ENCODE data around the gene CHRNB1.

Gene CHRNB1

GRCh38 chr17:7408252-7408727, 36.6 kb upstream of the CHRNB1 start:
- no peak for DNase-seq (ENCODE audit: low spot score in 2 of 2)
- ATAC-seq (replicated peaks; ENCODE audit: extremely low read depth, poor library complexity, severe bottlenecking): no peak
- H3K27ac Mint-ChIP-seq (ENCODE audit: low read depth): no peak overlapping the region
- H3K4me3 Mint-ChIP-seq: peak overlapping the region; percentile 14
- no peaks in the 10 kb centered on the region for H3K9me3 Mint-ChIP-seq
- H3K4me1 Mint-ChIP-seq: peaks cover 8% of the 10 kb centered on the region
- peaks cover 7% of the 10 kb centered on the region for H3K36me3 Mint-ChIP-seq (ENCODE audit: insufficient read depth)
- no peaks in the 10 kb centered on the region for H3K27me3 Mint-ChIP-seq

DNA sequence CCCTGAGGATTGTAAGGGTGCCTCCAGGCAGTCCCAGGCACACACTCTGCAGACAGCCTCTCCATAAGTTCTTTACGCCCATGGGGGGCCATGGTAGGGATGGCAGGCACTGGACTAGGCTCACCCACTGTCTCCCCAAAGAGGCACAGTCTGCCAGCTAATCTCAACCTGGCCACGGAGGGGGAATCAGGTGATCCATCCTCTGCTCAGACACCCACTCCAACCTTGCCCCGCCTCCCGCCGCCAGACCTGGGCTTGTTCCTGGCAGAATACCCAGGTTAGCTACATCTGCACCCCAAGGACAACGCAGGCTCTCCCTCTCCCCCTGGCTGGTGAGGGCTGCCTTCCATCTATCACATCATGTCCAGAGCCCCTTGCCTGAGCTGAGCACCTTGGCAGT, 36.0 kb upstream of the CHRNB1 start:
- Mint-ChIP-seq H3K27ac (ENCODE audit: low read depth) (no peak overlapping the region), H3K4me1 (peaks cover 7% of the 10 kb centered on the region), H3K4me3 (peak overlapping the region; percentile 14), H3K27me3 (no peaks in the 10 kb centered on the region), H3K36me3 (ENCODE audit: insufficient read depth) (peaks cover 7% of the 10 kb centered on the region), H3K9me3 (no peaks in the 10 kb centered on the region)
- DNase-seq (ENCODE audit: low spot score in 2 of 2) (no peak), ATAC-seq (replicated peaks; ENCODE audit: extremely low read depth, poor library complexity, severe bottlenecking) (no peak)

DNA sequence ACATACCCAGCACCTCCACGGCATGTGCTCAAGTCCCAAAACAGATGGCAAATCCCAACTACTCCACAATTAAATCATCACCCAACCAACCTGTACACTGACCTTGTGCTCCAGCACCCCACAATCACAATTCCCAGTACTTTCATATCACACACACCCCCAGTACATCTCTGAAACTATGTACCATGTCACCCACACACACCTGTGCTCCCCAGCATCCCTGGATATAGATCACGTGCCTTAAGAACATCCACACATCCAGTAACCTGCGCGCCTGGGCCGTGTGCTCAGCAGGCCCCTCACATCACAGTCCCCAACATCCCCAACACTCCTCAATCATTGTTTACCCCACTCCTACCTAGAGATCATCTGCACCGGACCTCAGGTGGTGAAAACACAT, 35.1 kb upstream of the CHRNB1 start:
- Mint-ChIP-seq H3K27me3 (no peaks in the 10 kb centered on the region), H3K4me1 (no peaks in the 10 kb centered on the region), H3K36me3 (ENCODE audit: insufficient read depth) (peaks cover 3% of the 10 kb centered on the region), H3K9me3 (no peaks in the 10 kb centered on the region), H3K4me3 (no peak overlapping the region), H3K27ac (ENCODE audit: low read depth) (no peak overlapping the region)
- ATAC-seq (replicated peaks; ENCODE audit: extremely low read depth, poor library complexity, severe bottlenecking): no peak
- DNase-seq (ENCODE audit: low spot score in 2 of 2): no peak

GRCh38 chr17:7410634-7411426, 34.0 kb upstream of the CHRNB1 start:
- no peak for ATAC-seq (replicated peaks; ENCODE audit: extremely low read depth, poor library complexity, severe bottlenecking)
- DNase-seq (ENCODE audit: low spot score in 2 of 2): no peak
- no peaks in the 10 kb centered on the region for H3K27me3 Mint-ChIP-seq

GRCh38 chr17:7411427-7411750, 33.5 kb upstream of the CHRNB1 start:
- H3K27ac Mint-ChIP-seq (ENCODE audit: low read depth): no peak overlapping the region
- DNase-seq (ENCODE audit: low spot score in 2 of 2) (no peak), ATAC-seq (replicated peaks; ENCODE audit: extremely low read depth, poor library complexity, severe bottlenecking) (no peak)
- H3K4me3 Mint-ChIP-seq: no peak overlapping the region
- H3K27me3 Mint-ChIP-seq: no peaks in the 10 kb centered on the region
- H3K4me1 Mint-ChIP-seq: no peaks in the 10 kb centered on the region
- no peaks in the 10 kb centered on the region for H3K9me3 Mint-ChIP-seq
- H3K36me3 Mint-ChIP-seq (ENCODE audit: insufficient read depth): peaks cover 3% of the 10 kb centered on the region

More at GRCh38 chr17:7410634-7411426, 34.0 kb upstream of the CHRNB1 start:
- Mint-ChIP-seq H3K9me3 (no peaks in the 10 kb centered on the region), H3K36me3 (ENCODE audit: insufficient read depth) (peaks cover 3% of the 10 kb centered on the region), H3K27ac (ENCODE audit: low read depth) (no peak overlapping the region), H3K4me3 (no peak overlapping the region), H3K4me1 (no peaks in the 10 kb centered on the region)

GRCh38 chr17:7413346-7413985, 31.4 kb upstream of the CHRNB1 start:
- Mint-ChIP-seq H3K9me3 (no peaks in the 10 kb centered on the region), H3K27me3 (no peaks in the 10 kb centered on the region), H3K4me1 (no peaks in the 10 kb centered on the region), H3K4me3 (no peak overlapping the region), H3K27ac (ENCODE audit: low read depth) (no peak overlapping the region), H3K36me3 (ENCODE audit: insufficient read depth) (peaks cover 2% of the 10 kb centered on the region)
- ATAC-seq (replicated peaks; ENCODE audit: extremely low read depth, poor library complexity, severe bottlenecking): no peak
- no peak for DNase-seq (ENCODE audit: low spot score in 2 of 2)

DNA sequence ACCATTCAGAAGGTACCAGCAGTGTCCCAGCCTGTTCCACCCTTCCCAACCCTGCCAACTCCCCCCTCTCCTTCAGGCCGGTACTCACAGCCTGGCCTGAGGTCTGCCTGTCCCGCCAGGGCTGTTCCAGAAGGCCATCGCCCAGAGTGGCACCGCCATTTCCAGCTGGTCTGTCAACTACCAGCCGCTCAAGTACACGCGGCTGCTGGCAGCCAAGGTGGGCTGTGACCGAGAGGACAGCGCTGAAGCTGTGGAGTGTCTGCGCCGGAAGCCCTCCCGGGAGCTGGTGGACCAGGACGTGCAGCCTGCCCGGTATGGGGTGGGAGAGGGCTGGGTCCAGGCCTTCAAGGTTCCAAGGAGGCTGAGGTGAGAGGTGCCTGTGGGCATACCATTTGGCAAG, 30.0 kb upstream of the CHRNB1 start:
- Mint-ChIP-seq H3K27me3 (peaks cover 11% of the 10 kb centered on the region), H3K4me3 (no peak overlapping the region), H3K4me1 (no peaks in the 10 kb centered on the region), H3K27ac (ENCODE audit: low read depth) (no peak overlapping the region), H3K36me3 (ENCODE audit: insufficient read depth) (peaks cover 2% of the 10 kb centered on the region), H3K9me3 (no peaks in the 10 kb centered on the region)
- no peak for ATAC-seq (replicated peaks; ENCODE audit: extremely low read depth, poor library complexity, severe bottlenecking)
- DNase-seq (ENCODE audit: low spot score in 2 of 2): no peak

GRCh38 chr17:7415784-7416183, 29.1 kb upstream of the CHRNB1 start:
- Mint-ChIP-seq H3K27ac (ENCODE audit: low read depth) (no peak overlapping the region), H3K4me3 (no peak overlapping the region), H3K9me3 (no peaks in the 10 kb centered on the region), H3K36me3 (ENCODE audit: insufficient read depth) (peaks cover 2% of the 10 kb centered on the region), H3K27me3 (peaks cover 11% of the 10 kb centered on the region), H3K4me1 (no peaks in the 10 kb centered on the region)
- ATAC-seq (replicated peaks; ENCODE audit: extremely low read depth, poor library complexity, severe bottlenecking) (no peak), DNase-seq (ENCODE audit: low spot score in 2 of 2) (no peak)

DNA sequence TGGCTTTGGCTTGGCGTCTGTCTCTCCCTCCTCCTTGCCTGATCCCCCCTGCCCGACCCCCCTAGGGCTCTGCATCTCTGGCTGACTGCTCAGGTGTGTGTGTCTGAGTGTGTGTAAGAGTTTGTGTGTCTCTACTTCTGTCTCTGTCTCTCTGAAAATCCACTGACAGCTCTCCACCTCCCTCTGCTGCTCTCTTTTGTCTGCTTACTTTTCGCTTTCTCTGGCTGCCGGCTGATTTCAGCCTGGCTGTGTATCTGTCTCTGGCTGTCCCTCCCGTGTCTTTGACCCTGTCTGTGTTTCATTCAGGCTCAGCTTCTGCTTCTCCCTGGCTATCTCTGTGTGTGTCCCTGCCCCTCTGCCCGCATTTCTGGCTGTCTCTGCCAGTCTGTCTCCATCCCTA, 28.5 kb upstream of the CHRNB1 start:
- H3K9me3 Mint-ChIP-seq: no peaks in the 10 kb centered on the region
- H3K36me3 Mint-ChIP-seq (ENCODE audit: insufficient read depth): peaks cover 2% of the 10 kb centered on the region
- no peak for ATAC-seq (replicated peaks; ENCODE audit: extremely low read depth, poor library complexity, severe bottlenecking)
- H3K4me1 Mint-ChIP-seq: no peaks in the 10 kb centered on the region
- peaks cover 11% of the 10 kb centered on the region for H3K27me3 Mint-ChIP-seq
- no peak overlapping the region for H3K27ac Mint-ChIP-seq (ENCODE audit: low read depth)
- H3K4me3 Mint-ChIP-seq: no peak overlapping the region
- DNase-seq (ENCODE audit: low spot score in 2 of 2): no peak

- H3K27ac Mint-ChIP-seq (ENCODE audit: low read depth): no peak overlapping the region
- peaks cover 2% of the 10 kb centered on the region for H3K36me3 Mint-ChIP-seq (ENCODE audit: insufficient read depth)
- H3K27me3 Mint-ChIP-seq: peaks cover 11% of the 10 kb centered on the region
- DNase-seq (ENCODE audit: low spot score in 2 of 2): no peak
- no peak overlapping the region for H3K4me3 Mint-ChIP-seq
- no peaks in the 10 kb centered on the region for H3K9me3 Mint-ChIP-seq
- no peak for ATAC-seq (replicated peaks; ENCODE audit: extremely low read depth, poor library complexity, severe bottlenecking)
- H3K4me1 Mint-ChIP-seq: no peaks in the 10 kb centered on the region
Observed at GRCh38 chr17:7417056-7417655, 27.7 kb upstream of the CHRNB1 start.

DNA sequence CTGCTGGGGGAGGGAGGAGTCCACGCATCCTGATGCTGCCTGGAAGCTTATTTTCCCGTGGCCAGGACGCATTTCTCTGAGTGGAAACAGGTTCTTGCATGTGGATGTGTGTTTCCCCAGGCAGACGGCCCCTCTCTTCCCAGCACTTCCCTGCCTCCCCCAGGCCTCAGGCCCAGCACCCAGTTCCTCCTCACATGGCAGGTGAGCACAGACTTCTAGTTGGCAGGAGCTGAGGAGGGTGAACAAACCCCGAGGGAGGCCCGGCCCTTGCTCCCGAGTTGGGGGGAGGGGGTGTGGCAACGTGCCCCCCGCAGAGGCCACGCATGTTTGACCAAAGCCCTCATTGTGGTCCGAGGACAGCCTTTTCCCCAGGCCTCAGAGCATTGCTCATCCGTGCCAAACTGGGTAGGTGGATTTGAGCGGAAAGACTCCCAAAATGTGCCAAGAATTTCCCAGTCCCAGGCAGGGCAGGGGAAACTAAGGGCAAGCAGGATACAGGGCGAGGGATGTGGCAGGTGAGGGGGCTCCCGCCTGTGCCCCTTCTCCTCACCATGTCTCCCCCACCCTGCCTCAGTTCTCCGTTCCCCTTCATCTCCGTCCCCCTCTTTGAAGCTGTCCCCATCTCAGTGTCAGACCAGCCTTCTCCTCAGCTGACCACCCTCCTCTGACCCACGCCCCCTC, 26.2 kb upstream of the CHRNB1 start:
- Mint-ChIP-seq H3K4me1 (no peaks in the 10 kb centered on the region), H3K27ac (ENCODE audit: low read depth) (no peak overlapping the region), H3K27me3 (peaks cover 11% of the 10 kb centered on the region), H3K9me3 (no peaks in the 10 kb centered on the region), H3K4me3 (no peak overlapping the region), H3K36me3 (ENCODE audit: insufficient read depth) (no peaks in the 10 kb centered on the region)
- no peak for DNase-seq (ENCODE audit: low spot score in 2 of 2)
- ATAC-seq (replicated peaks; ENCODE audit: extremely low read depth, poor library complexity, severe bottlenecking): no peak

DNA sequence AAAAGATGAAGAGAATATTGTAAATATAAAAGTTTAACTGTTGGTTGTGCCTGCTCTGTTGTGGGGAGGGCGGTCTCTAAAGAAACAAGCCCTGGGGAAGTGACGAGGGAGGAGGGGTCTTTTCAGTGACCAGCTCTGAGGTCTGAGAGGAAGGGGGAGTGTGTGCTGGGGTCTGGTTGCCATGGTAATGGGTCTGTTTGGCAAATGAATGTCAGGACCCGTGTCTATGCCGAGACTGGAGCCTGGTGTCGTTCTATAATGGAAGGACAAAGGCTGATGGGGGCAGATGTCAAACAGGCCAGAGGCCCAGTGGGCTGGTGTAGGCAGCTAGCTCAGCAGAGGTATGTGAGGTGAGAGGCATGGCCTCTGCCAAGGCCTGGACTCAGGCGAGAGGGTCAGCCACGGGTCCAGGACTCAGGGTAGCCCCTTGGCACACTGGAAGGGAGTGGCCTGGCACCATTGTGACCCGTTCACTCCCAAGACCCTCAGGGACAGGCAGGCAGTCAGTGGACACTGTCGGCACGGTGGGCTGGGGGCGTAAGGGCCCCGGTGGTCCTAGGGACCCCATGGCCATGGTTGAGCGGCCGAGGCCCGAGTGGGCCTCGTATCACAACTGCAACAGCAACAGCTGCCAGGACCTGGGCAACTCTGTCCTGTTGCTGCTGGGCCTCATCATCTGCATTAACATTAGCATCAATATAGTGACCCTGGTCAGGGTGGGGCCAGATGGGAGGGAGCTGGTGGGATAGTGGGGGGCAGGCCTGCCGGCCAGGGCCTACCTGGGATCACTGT, 24.8 kb upstream of the CHRNB1 start, which contains the start of gene SPEM1:
Gene SPEM1, plus strand, starts transcription at position 506 of the 792 bp plus-strand sequence. Its CDS starts 61 bp downstream, at position 567.
- peaks cover 11% of the 10 kb centered on the region for H3K27me3 Mint-ChIP-seq
- no peaks in the 10 kb centered on the region for H3K4me1 Mint-ChIP-seq
- no peaks in the 10 kb centered on the region for H3K36me3 Mint-ChIP-seq (ENCODE audit: insufficient read depth)
- H3K27ac Mint-ChIP-seq (ENCODE audit: low read depth): no peak within 1 kb of the TSS
- no peaks in the 10 kb centered on the region for H3K9me3 Mint-ChIP-seq
- DNase-seq (ENCODE audit: low spot score in 2 of 2): no peak
- no peak within 1 kb of the TSS for H3K4me3 Mint-ChIP-seq
- ATAC-seq (replicated peaks; ENCODE audit: extremely low read depth, poor library complexity, severe bottlenecking): no peak

Measured in central memory CD8-positive, alpha-beta T cell (primary cell).